HTERT RPE-1 (cell line): ENCODE data around the gene RITA1.
"Not testable (repeated sequence)": the region's sequence is repeated elsewhere in the genome, so short reads cannot be mapped to it uniquely, and the experiment has no call there.

Experiments
- in situ Hi-C: fragments of 300-500 bp; cut with MboI; formaldehyde crosslinking; loops from 4 replicates; pipeline ENCODE4 v1.14.3; 2020; ENCODE audit warnings: low sequenced_read_pairs

Gene RITA1

GRCh38 chr12:113201187-113202177, 16.0 kb downstream of the RITA1 start:
- in situ Hi-C loops: no loop called here

- in situ Hi-C loops: no loop called here
Observed at GRCh38 chr12:113202300-113203075, 17.0 kb downstream of the RITA1 start.

GRCh38 chr12:113203852-113204760, 18.6 kb downstream of the RITA1 start:
- in situ Hi-C loops: no loop called here

GRCh38 chr12:113204804-113205203, 19.3 kb downstream of the RITA1 start:
- in situ Hi-C loops: no loop called here

- in situ Hi-C loops: not testable (repeated sequence)
Observed at GRCh38 chr12:113206802-113207201, 21.3 kb downstream of the RITA1 start.

GRCh38 chr12:113207613-113208040, 22.1 kb downstream of the RITA1 start:
- in situ Hi-C loops: no loop called here

- in situ Hi-C loops: no loop called here
Observed at GRCh38 chr12:113208041-113208934, 22.8 kb downstream of the RITA1 start.

GRCh38 chr12:113211160-113211559, 25.6 kb downstream of the RITA1 start:
- in situ Hi-C loops: no loop called here

- in situ Hi-C loops: no loop called here
Observed at GRCh38 chr12:113214895-113215400, 29.4 kb downstream of the RITA1 start.

GRCh38 chr12:113216027-113216426, 30.5 kb downstream of the RITA1 start:
- in situ Hi-C loops: no loop called here

- in situ Hi-C loops: no loop called here
Observed at GRCh38 chr12:113220593-113221180, 35.2 kb downstream of the RITA1 start.

- in situ Hi-C loops: no loop called here
Observed at GRCh38 chr12:113221181-113221996, 35.9 kb downstream of the RITA1 start, which contains the start of gene TPCN1. Gene TPCN1 (plus strand): TSS chr12:113221464. CDS start chr12:113226853, 5,389 bp downstream.

- in situ Hi-C loops: no loop called here
Observed at GRCh38 chr12:113221997-113222729, 36.6 kb downstream of the RITA1 start.

GRCh38 chr12:113222730-113223531, 37.4 kb downstream of the RITA1 start:
- in situ Hi-C loops: no loop called here

- in situ Hi-C loops: no loop called here
Observed at GRCh38 chr12:113224955-113225354, 39.4 kb downstream of the RITA1 start.

- in situ Hi-C loops: no loop called here
Observed at GRCh38 chr12:113226696-113227568, 41.4 kb downstream of the RITA1 start.
